Pancreas (tissue), 10 donors: ENCODE data around the gene CRABP1. TPM values are rescaled to one million over a fixed set of nuclear protein-coding genes. Genes with fewer than 3 reads are reported as not detected.

Source experiments
- ATAC-seq, 4 donors: fragments of 200-7000 bp; cut with Tn5 transposase; one replicate each; pipeline versions ENCODE4 v1.8.0 to v1.9.1; 2020; ENCODE audit warnings: mild to moderate bottlenecking in 4 of 4, moderate library complexity in 4 of 4
- DNase-seq, 6 donors: peaks; one replicate each; pipeline ENCODE4 v3.0.0-alpha.2; 2020
- FAIRE-seq: peaks from 2 replicates; lab custom pipeline; 2012; peaks lifted over from hg19 to GRCh38; lab: Jason Lieb, UNC
- H3K27ac ChIP-seq, 4 donors: fragments of 200-600 bp; sonication (generic); 1 replicate in 3 of 4; 2 replicates in 1 of 4; pipeline versions ENCODE4 v1.5.0 to v1.8.0; 2020
- H3K27me3 ChIP-seq, 4 donors: fragments of 200-600 bp; one replicate each; pipeline ENCODE4 v1.8.0; 2021
- H3K36me3 ChIP-seq, 3 donors: fragments of 200-600 bp; sonication (generic) in 1 of 3; one replicate each; pipeline versions ENCODE4 v1.5.0 to v1.8.0; 2020 to 2021
- H3K4me1 ChIP-seq, 3 donors: fragments of 200-600 bp; one replicate each; pipeline ENCODE4 v1.8.0; 2021
- H3K4me3 ChIP-seq, 4 donors: fragments of 200-600 bp; sonication (generic) in 2 of 4; one replicate each; pipeline versions ENCODE4 v1.5.0 to v1.8.0; 2020 to 2021
- H3K9me3 ChIP-seq, 4 donors: fragments of 200-600 bp; one replicate each; pipeline ENCODE4 v1.8.0; 2021
- WGBS, 2 donors: extraction: QIAGEN DNeasy Blood & Tissue Kit; methylation state at CpG; one replicate each; pipeline ENCODE4 v1.1.7; 2013; 5-methylcytosine and 5-hydroxymethylcytosine counted together
- intact Hi-C, 3 donors: fragments of 100-400 bp; cut with DNase I; formaldehyde crosslinking; loops; one replicate each; pipeline versions ENCODE4 v1.11.1 to v1.14.2; 2022
- polyA plus RNA-seq, 2 donors: library from polyadenylated mRNA; stranded (reverse); fragments of 200-250 nt; gene quantifications; one replicate each; pipeline ENCODE4 v1.2.3, GENCODE V29; 2013
- total RNA-seq, 6 donors: library from RNA; stranded (reverse); fragmentation: NEBNext Ultra II Directional in 4 of 6; extraction: Animal tissue kit (Norgen Biotek cat#: 25700) in 4 of 6; gene quantifications; one replicate each; pipeline versions ENCODE4 v1.2.1 to v1.2.4, GENCODE V29; 2021 to 2023
- TF ChIP-seq, protein P1 (sequence below), 4 donors: fragments of 200-600 bp; sonication (generic) in 3 of 4; IDR thresholded peaks; one replicate each; pipeline versions ENCODE4 v1.5.0 to v1.8.0; 2021; ENCODE audit warnings: antibody characterized with exemption in 4 of 4
- donor health status: healthy with polysubstance abuse.
- donor health status: DM: no; HTN: no; CAD: no; lungs with moderate emphysema.
- donor health status: DM: no; HTN: no; CAD: no.
- donor health status: control.
- donor health status: control.
- donor health status: Bipolar disorder and iron deficiency.
- donor health status: DM: yes; HTN: yes; CAD: no.
- donor health status: DM: no; HTN: no; CAD: no.
- donor health status: DM: no; HTN: no; CAD: no.
- donor health status: DM: yes; HTN: yes; CAD: no.

The CRABP1 gene
- total and polyA plus RNA-seq, 8 donors: 0.20 to 11.8 (median 0.37) TPM; not detected in 3

DNA sequence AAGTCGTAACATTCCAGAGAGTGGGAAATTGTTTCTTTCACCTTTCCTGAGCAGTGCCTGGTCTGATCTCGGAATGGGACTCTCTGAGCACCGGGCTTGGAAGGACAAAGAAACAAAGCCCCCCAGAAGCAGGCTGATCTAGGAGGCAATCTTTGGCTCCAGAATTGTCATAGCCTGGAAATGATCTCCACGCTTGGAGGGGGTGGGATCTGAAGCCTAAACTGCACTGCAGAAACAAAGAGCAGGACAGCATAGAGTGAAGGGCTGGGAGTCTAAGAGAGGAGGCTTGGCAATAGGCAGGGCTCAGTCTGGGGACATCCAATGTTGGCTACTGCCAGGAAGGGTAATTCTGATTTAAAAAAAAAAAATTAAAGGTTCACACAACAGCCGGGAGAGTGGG is 1.9 kb downstream of the CRABP1 start:
- no peak overlapping the region for H3K4me3 ChIP-seq
- H3K27ac ChIP-seq: no peak overlapping the region
- FAIRE-seq (no peak), ATAC-seq (no peak), DNase-seq (no peak)
- WGBS, 2 donors: 32 to 37% methylated on average over 5 of the region's 5 CpGs
- no peaks in the 10 kb centered on the region for H3K9me3 ChIP-seq
- H3K36me3 ChIP-seq: no peaks in the 10 kb centered on the region
- intact Hi-C loops: no loop called here
- H3K27me3 ChIP-seq: peaks cover 0 to 20% (median 1%) of the 10 kb centered on the region in 4 donors
- TF ChIP-seq, protein P1, sequence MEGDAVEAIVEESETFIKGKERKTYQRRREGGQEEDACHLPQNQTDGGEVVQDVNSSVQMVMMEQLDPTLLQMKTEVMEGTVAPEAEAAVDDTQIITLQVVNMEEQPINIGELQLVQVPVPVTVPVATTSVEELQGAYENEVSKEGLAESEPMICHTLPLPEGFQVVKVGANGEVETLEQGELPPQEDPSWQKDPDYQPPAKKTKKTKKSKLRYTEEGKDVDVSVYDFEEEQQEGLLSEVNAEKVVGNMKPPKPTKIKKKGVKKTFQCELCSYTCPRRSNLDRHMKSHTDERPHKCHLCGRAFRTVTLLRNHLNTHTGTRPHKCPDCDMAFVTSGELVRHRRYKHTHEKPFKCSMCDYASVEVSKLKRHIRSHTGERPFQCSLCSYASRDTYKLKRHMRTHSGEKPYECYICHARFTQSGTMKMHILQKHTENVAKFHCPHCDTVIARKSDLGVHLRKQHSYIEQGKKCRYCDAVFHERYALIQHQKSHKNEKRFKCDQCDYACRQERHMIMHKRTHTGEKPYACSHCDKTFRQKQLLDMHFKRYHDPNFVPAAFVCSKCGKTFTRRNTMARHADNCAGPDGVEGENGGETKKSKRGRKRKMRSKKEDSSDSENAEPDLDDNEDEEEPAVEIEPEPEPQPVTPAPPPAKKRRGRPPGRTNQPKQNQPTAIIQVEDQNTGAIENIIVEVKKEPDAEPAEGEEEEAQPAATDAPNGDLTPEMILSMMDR (IDR thresholded peaks at IDR 0.05): no peak
- no peaks in the 10 kb centered on the region for H3K4me1 ChIP-seq

DNA sequence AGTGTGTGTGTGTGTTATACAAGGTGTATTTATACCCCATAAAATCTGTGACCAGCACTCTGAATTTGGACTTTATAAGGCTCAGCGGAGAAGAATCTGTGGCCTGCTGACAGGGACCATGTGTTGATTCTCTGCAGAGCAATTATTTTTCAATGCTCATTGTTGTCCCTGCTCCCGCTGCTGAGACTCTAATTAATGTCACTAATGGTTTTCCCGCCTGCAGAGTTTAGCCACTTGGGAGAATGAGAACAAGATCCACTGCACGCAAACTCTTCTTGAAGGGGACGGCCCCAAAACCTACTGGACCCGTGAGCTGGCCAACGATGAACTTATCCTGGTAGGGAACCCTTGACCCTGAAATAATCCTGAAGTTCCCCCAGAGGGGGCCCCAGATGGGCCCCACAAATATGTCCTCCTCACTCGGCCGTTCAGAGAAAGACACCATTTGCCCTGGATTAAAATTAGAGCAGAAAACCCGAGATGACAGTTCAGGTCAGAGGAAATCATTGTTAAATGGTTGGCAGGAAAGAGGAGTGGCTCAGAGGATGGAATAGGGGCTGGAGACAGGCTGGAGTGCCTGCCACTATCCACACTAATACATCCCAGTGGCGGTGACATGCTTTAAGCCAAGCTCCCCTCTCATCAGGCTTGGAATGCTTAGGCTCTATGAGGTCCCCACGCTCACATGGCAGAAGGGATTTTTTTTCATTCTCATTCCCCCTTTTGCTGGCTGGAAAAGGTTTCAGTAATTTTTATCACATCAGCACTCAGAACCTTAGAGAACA is 3.3 kb downstream of the CRABP1 start:
- H3K4me3 ChIP-seq: no peak overlapping the region
- ATAC-seq (no peak), DNase-seq (no peak), FAIRE-seq (no peak)
- H3K9me3 ChIP-seq: no peaks in the 10 kb centered on the region
- intact Hi-C loops: no loop called here
- 60 to 65% methylated on average over 12 of the region's 12 CpGs for WGBS, 2 donors
- H3K36me3 ChIP-seq: no peaks in the 10 kb centered on the region
- TF ChIP-seq, protein P1 (IDR thresholded peaks at IDR 0.05): no peak
- H3K27me3 ChIP-seq: peaks cover 0 to 20% (median 1%) of the 10 kb centered on the region in 4 donors
- H3K27ac ChIP-seq: no peak overlapping the region
- H3K4me1 ChIP-seq: no peaks in the 10 kb centered on the region

DNA sequence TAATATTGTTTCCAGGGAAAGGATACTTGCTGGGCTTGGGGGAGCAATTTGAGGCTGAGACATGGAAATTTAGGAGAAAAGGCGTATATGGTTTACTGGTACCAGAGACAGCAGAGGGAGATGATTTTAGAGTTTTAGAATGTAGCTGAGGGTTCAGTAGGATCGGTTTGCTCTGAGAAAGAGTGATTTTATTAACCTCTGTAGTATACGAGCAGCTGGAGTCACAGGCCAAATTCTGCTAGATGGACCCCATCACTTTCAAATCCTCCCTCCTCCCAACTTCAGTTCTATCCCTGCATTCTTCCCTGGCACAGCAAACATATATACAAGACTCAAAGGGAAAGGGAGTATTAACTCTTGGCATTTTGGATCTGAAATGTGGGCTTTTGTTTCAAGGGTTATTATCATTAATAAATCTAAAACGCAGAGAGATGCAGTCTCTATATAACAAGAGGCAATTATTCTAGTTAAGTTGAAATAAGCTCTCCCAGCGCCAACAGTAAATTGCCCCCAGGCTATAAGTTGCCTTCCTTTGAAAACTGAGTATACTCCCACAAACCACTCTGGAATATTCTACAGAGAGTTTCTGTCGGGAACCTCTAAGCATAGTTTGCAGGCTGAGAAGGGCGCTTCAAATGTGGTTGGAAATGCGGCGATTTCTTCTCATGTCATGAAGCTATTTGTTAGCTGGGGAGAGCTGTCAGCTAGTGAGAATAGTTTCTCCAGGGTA is 5.4 kb downstream of the CRABP1 start:
- ATAC-seq (no peak), FAIRE-seq (no peak), DNase-seq (no peak)
- Histone ChIP-seq H3K36me3 (no peaks in the 10 kb centered on the region), H3K4me3 (no peak overlapping the region), H3K27me3 (peaks cover 0 to 10% (median 0%) of the 10 kb centered on the region in 4 donors), H3K9me3 (no peaks in the 10 kb centered on the region), H3K4me1 (no peaks in the 10 kb centered on the region), H3K27ac (no peak overlapping the region)
- TF ChIP-seq, protein P1 (IDR thresholded peaks at IDR 0.05): no peak
- WGBS, 2 donors: 68 to 79% methylated on average over 9 of the region's 9 CpGs
- intact Hi-C loops: no loop called here

DNA sequence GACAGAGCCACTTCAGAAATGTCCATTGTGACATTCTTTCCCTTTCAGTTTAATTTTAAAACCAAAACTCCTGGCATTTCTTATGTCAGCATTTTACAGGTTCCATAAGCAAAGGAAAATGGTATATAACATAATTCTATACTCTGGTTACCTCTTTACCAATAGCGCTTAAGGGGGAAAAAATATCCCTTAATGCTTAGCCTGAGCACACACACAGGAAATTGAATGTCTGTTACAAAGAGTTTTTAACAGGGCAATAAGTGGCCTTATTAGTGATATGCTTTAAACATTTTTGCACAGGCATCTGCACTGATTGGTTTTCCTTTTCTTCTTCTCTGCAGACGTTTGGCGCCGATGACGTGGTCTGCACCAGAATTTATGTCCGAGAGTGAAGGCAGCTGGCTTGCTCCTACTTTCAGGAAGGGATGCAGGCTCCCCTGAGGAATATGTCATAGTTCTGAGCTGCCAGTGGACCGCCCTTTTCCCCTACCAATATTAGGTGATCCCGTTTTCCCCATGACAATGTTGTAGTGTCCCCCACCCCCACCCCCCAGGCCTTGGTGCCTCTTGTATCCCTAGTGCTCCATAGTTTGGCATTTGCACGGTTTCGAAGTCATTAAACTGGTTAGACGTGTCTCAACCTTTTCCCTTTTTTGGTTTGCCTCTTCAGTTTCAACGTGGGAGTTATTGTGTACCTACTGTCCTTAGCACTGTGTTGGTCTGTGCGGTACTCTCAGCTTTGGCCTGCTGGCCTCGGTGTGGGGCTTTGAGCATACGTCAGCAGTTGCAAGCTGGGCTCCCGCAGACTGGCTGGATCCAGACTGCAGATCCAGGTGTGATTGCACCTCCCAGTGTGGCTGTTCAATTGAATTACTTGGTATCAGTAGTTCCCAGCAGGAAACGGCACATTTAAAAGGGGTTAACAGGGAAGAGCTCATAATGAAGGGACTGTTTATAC is 7.7 kb downstream of the CRABP1 start:
- no peaks in the 10 kb centered on the region for H3K27me3 ChIP-seq
- 48 to 54% methylated on average over 17 of the region's 17 CpGs for WGBS, 2 donors
- no peaks in the 10 kb centered on the region for H3K36me3 ChIP-seq
- intact Hi-C loops: no loop called here
- no peak for FAIRE-seq
- H3K9me3 ChIP-seq: no peaks in the 10 kb centered on the region
- H3K4me3 ChIP-seq: no peak overlapping the region
- peak in 2 of 4 donors; percentile 37 to 44 for ATAC-seq
- no peak overlapping the region for H3K27ac ChIP-seq
- DNase-seq: no peak
- TF ChIP-seq, protein P1 (IDR thresholded peaks at IDR 0.05): no peak
- H3K4me1 ChIP-seq: no peaks in the 10 kb centered on the region
